HG02588 (cell line): ENCODE measurements around the gene DQX1.
A peak's percentile ranks its signal among the peaks of the same experiment; 100 is the strongest.
"Not testable (repeated sequence)": the region's sequence is repeated elsewhere in the genome, so short reads cannot be mapped to it uniquely, and the experiment has no call there.

ENCODE experiments used
- ATAC-seq: cut with Tn5 transposase; IDR thresholded peaks from one replicate; pipeline ENCODE4 v1.9.1; 2021; ENCODE audit warnings: mild to moderate bottlenecking, moderate library complexity; ENCODE audit not compliant: unreplicated experiment

DQX1 gene

GRCh38 chr2:74525717-74526648 is at the start of gene DQX1:
DQX1 (minus strand) TSS chr2:74526231; CDS start chr2:74525729, 502 bp downstream.
- ATAC-seq: no peak

- ATAC-seq: no peak
Measured at GRCh38 chr2:74575320-74575719, 49.3 kb upstream of the DQX1 start.

GRCh38 chr2:74573747-74574562 is 47.9 kb upstream of the DQX1 start:
- peak; percentile 37 for ATAC-seq

GRCh38 chr2:74572178-74572925 is 46.3 kb upstream of the DQX1 start:
- ATAC-seq: no peak

- ATAC-seq: peak; percentile 71
Measured at GRCh38 chr2:74571058-74571457, 45.0 kb upstream of the DQX1 start.

- no peak for ATAC-seq
Measured at GRCh38 chr2:74569686-74570085, 43.7 kb upstream of the DQX1 start.

- no peak for ATAC-seq
Measured at GRCh38 chr2:74567881-74568280, 41.9 kb upstream of the DQX1 start.

GRCh38 chr2:74566754-74567085 is 40.7 kb upstream of the DQX1 start:
- ATAC-seq: no peak

- no peak for ATAC-seq
Measured at GRCh38 chr2:74566076-74566753, 40.2 kb upstream of the DQX1 start.

- no peak for ATAC-seq
Measured at GRCh38 chr2:74564222-74564621, 38.2 kb upstream of the DQX1 start.

GRCh38 chr2:74562126-74562775 is 36.2 kb upstream of the DQX1 start:
- ATAC-seq: no peak

- ATAC-seq: not testable (repeated sequence)
Measured at GRCh38 chr2:74561022-74561421, 35.0 kb upstream of the DQX1 start.

- no peak for ATAC-seq
Measured at GRCh38 chr2:74560591-74560990, 34.6 kb upstream of the DQX1 start.

- no peak for ATAC-seq
Measured at GRCh38 chr2:74559912-74560311, 33.9 kb upstream of the DQX1 start.

GRCh38 chr2:74558284-74559230 is 32.5 kb upstream of the DQX1 start:
- ATAC-seq: no peak

GRCh38 chr2:74556831-74557370 is 30.9 kb upstream of the DQX1 start:
- no peak for ATAC-seq

GRCh38 chr2:74556159-74556558 is 30.1 kb upstream of the DQX1 start:
- no peak for ATAC-seq

GRCh38 chr2:74555610-74556103 is 29.6 kb upstream of the DQX1 start:
- no peak for ATAC-seq
